GM20431 (cell line): Measurements from ENCODE around the gene SPAG7.

Source experiments
- in situ Hi-C: fragments of 300-500 bp; cut with MseI, MboI; formaldehyde crosslinking; loops from one replicate; pipeline ENCODE4 v1.15.0; 2020; ENCODE audit warnings: low sequenced_read_pairs; ENCODE audit not compliant: unreplicated experiment

Gene SPAG7

GRCh38 chr17:4953451-4953961, 14.1 kb downstream of the SPAG7 start:
- in situ Hi-C loops: no loop called here

- in situ Hi-C loops: no loop called here
These were observed 16.1 kb downstream of the SPAG7 start for GRCh38 chr17:4951486-4951885.

- in situ Hi-C loops: no loop called here
These were observed 16.8 kb downstream of the SPAG7 start, which contains the start of gene ENO3 for GRCh38 chr17:4950746-4951204. TSS of gene ENO3 (plus strand) at chr17:4951119. CDS start at chr17:4951830, 711 bp downstream.

- in situ Hi-C loops: no loop called here
These were observed 17.4 kb downstream of the SPAG7 start for GRCh38 chr17:4950075-4950745.

GRCh38 chr17:4949321-4950074, 18.1 kb downstream of the SPAG7 start:
- in situ Hi-C loops: no loop called here

- in situ Hi-C loops: no loop called here
These were observed 18.7 kb downstream of the SPAG7 start for GRCh38 chr17:4948931-4949320.

GRCh38 chr17:4948166-4948930, 19.3 kb downstream of the SPAG7 start, which contains the start of gene PFN1:
TSS of gene PFN1 (minus strand) at chr17:4948530. CDS start at chr17:4948394, 136 bp downstream.
- in situ Hi-C loops: no loop called here

GRCh38 chr17:4947411-4948165, 20.0 kb downstream of the SPAG7 start:
- in situ Hi-C loops: no loop called here

- in situ Hi-C loops: no loop called here
These were observed 20.6 kb downstream of the SPAG7 start for GRCh38 chr17:4947010-4947410.

- in situ Hi-C loops: no loop called here
These were observed 21.2 kb downstream of the SPAG7 start for GRCh38 chr17:4946312-4946976.

GRCh38 chr17:4945944-4946280, 21.7 kb downstream of the SPAG7 start:
- in situ Hi-C loops: no loop called here

GRCh38 chr17:4945176-4945943, 22.3 kb downstream of the SPAG7 start:
- in situ Hi-C loops: no loop called here

GRCh38 chr17:4944554-4945175, 23.0 kb downstream of the SPAG7 start:
- in situ Hi-C loops: no loop called here

- in situ Hi-C loops: no loop called here
These were observed 23.5 kb downstream of the SPAG7 start for GRCh38 chr17:4944163-4944553.

GRCh38 chr17:4942760-4943508, 24.7 kb downstream of the SPAG7 start:
- in situ Hi-C loops: no loop called here

GRCh38 chr17:4941319-4941610, 26.4 kb downstream of the SPAG7 start:
- in situ Hi-C loops: no loop called here

- in situ Hi-C loops: no loop called here
These were observed 26.9 kb downstream of the SPAG7 start for GRCh38 chr17:4940555-4941318.
